A549 (cell line): Measurements from ENCODE around the gene PALLD.

Source experiments
- BHLHE40 ChIP-seq: IDR thresholded peaks from 2 replicates; pipeline ENCODE4 v1.6.1; 2012; ENCODE audit warnings: low read depth, low read length, inconsistent platforms
- CHD2 ChIP-seq: fragments of 150-350 bp; IDR thresholded peaks from 2 replicates; pipeline ENCODE4 v1.6.1; 2014; ENCODE audit warnings: low read length; ENCODE audit not compliant: partially characterized antibody
- EP300 ChIP-seq, 2 experiments: fragments of >200 bp; sonication (Bioruptor Twin); formaldehyde crosslinking; IDR thresholded peaks; 2 replicates in 1 of 2; 3 replicates in 1 of 2; pipeline ENCODE4 v1.6.1; 2016 to 2017
- GATA3 ChIP-seq: IDR thresholded peaks from 2 replicates; pipeline ENCODE4 v1.6.1; 2012; ENCODE audit warnings: borderline replicate concordance
- MAZ ChIP-seq: fragments of 150-350 bp; IDR thresholded peaks from 2 replicates; pipeline ENCODE4 v1.6.1; 2014; ENCODE audit warnings: antibody characterized with exemption, low read depth, low read length, borderline replicate concordance
- MYC ChIP-seq: IDR thresholded peaks from 2 replicates; pipeline ENCODE4 v1.6.1; 2012; ENCODE audit warnings: mild to moderate bottlenecking, inconsistent platforms, low read length, improper control_type of control experiment, borderline replicate concordance
- RCOR1 ChIP-seq: fragments of 150-350 bp; IDR thresholded peaks from 2 replicates; pipeline ENCODE4 v1.6.1; 2014; ENCODE audit warnings: antibody characterized with exemption, low read length, low read depth
- SREBF2 ChIP-seq: fragments of 450-650 bp; IDR thresholded peaks from 2 replicates; pipeline ENCODE4 v1.6.1; 2014; ENCODE audit warnings: mild to moderate bottlenecking, moderate library complexity
- TF ChIP-seq, protein P1 (sequence below): fragments of >200 bp; sonication (Bioruptor Twin); formaldehyde crosslinking; IDR thresholded peaks from 3 replicates; pipeline ENCODE4 v1.5.1; 2016
- TF ChIP-seq, protein P2 (sequence below): fragments of 450-650 bp; IDR thresholded peaks from 2 replicates; pipeline ENCODE4 v1.6.1; 2014; ENCODE audit warnings: antibody characterized with exemption
- TF ChIP-seq, protein P3 (sequence below): IDR thresholded peaks from 2 replicates; pipeline ENCODE4 v1.6.1; 2012
- TF ChIP-seq, protein P4 (sequence below): fragments of 200-600 bp; sonication (generic); IDR thresholded peaks from 2 replicates; pipeline ENCODE4 v1.6.1; 2016; ENCODE audit warnings: antibody characterized with exemption, mild to moderate bottlenecking, moderate library complexity

DNA sequence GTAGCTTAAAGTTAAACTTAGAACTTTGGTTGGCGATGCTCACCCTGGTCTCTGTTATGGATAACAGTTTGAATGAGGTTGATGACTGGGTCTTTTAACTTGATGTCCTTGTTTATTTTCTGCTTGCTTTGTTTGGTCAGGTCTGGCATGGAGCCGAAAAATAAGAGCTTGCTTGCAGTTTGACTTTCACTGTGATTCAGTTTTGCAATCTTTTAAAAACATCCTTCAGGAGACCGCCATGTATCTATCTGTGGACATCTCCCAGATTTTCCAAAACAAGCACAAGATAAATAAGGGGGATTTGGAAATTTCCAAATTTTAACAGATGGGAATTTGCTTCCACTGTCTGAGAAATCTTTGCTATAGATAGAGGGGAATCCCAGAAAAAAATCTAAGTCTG, 246.7 kb downstream of the PALLD start:
- TF ChIP-seq, protein P1, sequence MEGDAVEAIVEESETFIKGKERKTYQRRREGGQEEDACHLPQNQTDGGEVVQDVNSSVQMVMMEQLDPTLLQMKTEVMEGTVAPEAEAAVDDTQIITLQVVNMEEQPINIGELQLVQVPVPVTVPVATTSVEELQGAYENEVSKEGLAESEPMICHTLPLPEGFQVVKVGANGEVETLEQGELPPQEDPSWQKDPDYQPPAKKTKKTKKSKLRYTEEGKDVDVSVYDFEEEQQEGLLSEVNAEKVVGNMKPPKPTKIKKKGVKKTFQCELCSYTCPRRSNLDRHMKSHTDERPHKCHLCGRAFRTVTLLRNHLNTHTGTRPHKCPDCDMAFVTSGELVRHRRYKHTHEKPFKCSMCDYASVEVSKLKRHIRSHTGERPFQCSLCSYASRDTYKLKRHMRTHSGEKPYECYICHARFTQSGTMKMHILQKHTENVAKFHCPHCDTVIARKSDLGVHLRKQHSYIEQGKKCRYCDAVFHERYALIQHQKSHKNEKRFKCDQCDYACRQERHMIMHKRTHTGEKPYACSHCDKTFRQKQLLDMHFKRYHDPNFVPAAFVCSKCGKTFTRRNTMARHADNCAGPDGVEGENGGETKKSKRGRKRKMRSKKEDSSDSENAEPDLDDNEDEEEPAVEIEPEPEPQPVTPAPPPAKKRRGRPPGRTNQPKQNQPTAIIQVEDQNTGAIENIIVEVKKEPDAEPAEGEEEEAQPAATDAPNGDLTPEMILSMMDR = no peak
- no peak for TF ChIP-seq CHD2
- TF ChIP-seq, protein P2, sequence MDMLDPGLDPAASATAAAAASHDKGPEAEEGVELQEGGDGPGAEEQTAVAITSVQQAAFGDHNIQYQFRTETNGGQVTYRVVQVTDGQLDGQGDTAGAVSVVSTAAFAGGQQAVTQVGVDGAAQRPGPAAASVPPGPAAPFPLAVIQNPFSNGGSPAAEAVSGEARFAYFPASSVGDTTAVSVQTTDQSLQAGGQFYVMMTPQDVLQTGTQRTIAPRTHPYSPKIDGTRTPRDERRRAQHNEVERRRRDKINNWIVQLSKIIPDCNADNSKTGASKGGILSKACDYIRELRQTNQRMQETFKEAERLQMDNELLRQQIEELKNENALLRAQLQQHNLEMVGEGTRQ = no peak
- TF ChIP-seq EP300 (IDR thresholded peaks at IDR 0.05) = no peak
- TF ChIP-seq MYC = no peak
- no peak for TF ChIP-seq BHLHE40
- TF ChIP-seq MAZ = no peak
- no peak for TF ChIP-seq GATA3
- TF ChIP-seq, protein P3, sequence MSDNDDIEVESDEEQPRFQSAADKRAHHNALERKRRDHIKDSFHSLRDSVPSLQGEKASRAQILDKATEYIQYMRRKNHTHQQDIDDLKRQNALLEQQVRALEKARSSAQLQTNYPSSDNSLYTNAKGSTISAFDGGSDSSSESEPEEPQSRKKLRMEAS = no peak
- no peak for TF ChIP-seq RCOR1
- TF ChIP-seq SREBF2 = no peak
- TF ChIP-seq, protein P4, sequence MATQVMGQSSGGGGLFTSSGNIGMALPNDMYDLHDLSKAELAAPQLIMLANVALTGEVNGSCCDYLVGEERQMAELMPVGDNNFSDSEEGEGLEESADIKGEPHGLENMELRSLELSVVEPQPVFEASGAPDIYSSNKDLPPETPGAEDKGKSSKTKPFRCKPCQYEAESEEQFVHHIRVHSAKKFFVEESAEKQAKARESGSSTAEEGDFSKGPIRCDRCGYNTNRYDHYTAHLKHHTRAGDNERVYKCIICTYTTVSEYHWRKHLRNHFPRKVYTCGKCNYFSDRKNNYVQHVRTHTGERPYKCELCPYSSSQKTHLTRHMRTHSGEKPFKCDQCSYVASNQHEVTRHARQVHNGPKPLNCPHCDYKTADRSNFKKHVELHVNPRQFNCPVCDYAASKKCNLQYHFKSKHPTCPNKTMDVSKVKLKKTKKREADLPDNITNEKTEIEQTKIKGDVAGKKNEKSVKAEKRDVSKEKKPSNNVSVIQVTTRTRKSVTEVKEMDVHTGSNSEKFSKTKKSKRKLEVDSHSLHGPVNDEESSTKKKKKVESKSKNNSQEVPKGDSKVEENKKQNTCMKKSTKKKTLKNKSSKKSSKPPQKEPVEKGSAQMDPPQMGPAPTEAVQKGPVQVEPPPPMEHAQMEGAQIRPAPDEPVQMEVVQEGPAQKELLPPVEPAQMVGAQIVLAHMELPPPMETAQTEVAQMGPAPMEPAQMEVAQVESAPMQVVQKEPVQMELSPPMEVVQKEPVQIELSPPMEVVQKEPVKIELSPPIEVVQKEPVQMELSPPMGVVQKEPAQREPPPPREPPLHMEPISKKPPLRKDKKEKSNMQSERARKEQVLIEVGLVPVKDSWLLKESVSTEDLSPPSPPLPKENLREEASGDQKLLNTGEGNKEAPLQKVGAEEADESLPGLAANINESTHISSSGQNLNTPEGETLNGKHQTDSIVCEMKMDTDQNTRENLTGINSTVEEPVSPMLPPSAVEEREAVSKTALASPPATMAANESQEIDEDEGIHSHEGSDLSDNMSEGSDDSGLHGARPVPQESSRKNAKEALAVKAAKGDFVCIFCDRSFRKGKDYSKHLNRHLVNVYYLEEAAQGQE = no peak
